ENCODE measurements around the gene DUSP1. TPM values are rescaled to one million over a fixed set of nuclear protein-coding genes. Genes with fewer than 3 reads are reported as not detected.
"Not testable (repeated sequence)": the region's sequence is repeated elsewhere in the genome, so short reads cannot be mapped to it uniquely, and the experiment has no call there.

Gene DUSP1
- total RNA-seq, 2 donors from 2014 or later: 126 to 228 TPM

DNA sequence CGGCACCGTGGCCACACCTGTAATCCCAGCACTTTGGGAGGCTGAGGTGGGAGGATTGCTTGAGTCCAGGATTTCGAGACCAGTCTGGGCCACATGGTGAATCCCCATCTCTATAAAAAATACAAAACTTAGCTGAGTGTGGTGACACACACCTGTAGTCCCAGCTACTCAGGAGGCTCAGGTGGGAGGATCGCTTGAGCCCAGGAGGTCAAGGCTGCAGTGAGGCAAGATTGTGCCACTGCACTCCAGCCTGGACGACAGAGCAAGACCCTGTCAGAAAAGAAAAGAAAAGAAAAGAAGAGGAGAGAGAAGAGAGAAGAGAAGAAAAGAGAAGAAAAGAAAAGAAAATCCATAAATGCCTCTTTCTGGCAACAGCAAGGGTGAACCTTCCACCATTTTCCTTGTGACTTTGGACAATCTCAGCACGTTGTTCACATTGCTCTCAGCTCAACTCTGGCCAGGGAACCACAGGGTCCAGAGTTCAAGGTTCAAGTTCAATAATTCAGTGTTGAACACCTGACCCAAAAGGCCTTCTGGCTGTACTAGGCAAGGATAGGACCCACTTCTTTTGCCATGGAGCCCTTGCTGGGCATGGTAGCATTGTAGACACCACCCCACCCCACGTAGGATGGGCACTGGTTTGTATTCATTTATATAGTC is 14.6 kb upstream of the DUSP1 start:
- intact Hi-C loops (cut with DNase I): no loop called here
- ATAC-seq (no peak), DNase-seq (no peak)

DNA sequence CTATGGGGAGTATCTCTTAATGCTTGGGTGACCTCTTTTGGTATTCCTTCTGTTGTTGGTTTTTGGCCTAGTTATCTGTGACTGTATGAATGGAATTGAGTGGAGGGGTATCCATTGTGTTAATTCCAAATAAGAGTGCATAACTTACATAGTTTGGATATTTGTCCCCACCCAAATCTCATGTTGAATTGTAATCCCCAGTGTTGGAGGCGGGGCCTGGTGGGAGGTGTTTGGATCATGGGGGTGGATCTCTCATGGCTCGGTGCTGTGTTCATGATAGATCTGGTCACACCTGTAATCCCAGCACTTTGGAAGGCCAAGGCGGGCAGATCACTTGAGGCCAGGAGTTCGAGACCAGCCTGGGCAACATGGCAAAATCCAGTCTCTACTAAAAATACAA is 13.2 kb upstream of the DUSP1 start:
- intact Hi-C loops (cut with DNase I); ATAC-seq; DNase-seq: not testable (repeated sequence)

DNA sequence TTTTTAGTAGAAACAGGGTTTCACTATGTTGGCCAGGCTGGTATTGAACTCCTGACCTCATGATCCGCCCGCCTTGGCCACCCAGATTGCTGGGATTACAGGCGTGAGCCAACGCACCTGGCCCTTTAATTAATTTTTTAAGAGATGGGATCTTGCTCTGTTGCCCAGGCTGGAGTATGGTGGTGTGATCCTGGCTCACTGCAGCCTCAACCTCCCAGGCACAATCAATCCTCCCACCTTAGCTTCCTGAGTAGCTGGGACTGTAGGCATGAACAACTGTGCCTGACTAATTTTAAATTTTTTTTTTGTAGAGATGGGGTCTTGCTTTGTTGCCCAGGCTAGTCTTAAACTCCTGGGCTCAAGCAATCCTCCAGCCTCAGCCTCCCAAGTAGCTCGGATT is 12.3 kb upstream of the DUSP1 start:
- ATAC-seq; intact Hi-C loops (cut with DNase I); DNase-seq: not testable (repeated sequence)

GRCh38 chr5:172782169-172783039 is 11.4 kb upstream of the DUSP1 start:
- intact Hi-C loops (cut with DNase I): no loop called here
- ATAC-seq (no peak), DNase-seq (no peak)

- intact Hi-C loops (cut with DNase I): loop anchor here (10.0 kb wide), 2 partner anchors 125 to 155 kb away; no protein-coding TSS in a partner anchor
- no peak for ATAC-seq
These were observed 8.8 kb upstream of the DUSP1 start for GRCh38 chr5:172779691-172780341.

GRCh38 chr5:172777881-172778814 is 7.2 kb upstream of the DUSP1 start:
- ATAC-seq (peak in 1 of 2 donors; percentile 72), DNase-seq (peak; percentile 56)
- intact Hi-C loops (cut with DNase I): loop anchor here (10.0 kb wide), 2 partner anchors 127 to 157 kb away; no protein-coding TSS in a partner anchor

More at GRCh38 chr5:172779691-172780341, 8.8 kb upstream of the DUSP1 start:
- DNase-seq: no peak

DNA sequence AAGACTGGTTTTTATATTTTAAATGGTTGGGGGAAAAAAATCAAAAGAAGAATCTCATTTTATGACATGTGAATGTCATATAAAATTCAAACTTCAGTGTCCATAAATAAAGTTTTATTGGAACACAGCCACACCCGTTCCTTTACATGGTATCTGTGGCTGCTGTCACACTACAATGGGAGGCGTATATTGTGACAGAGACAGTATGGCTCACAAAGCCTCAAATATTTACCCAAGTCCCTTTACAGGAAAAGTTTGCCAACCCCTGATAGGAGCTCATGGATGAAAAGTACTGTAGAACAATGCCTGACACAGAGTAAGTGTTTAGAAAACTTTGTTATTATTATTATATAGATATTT is 5.2 kb upstream of the DUSP1 start:
- intact Hi-C loops (cut with DNase I): loop anchor here (10.0 kb wide), 2 partner anchors 129 to 159 kb away; no protein-coding TSS in a partner anchor

DNA sequence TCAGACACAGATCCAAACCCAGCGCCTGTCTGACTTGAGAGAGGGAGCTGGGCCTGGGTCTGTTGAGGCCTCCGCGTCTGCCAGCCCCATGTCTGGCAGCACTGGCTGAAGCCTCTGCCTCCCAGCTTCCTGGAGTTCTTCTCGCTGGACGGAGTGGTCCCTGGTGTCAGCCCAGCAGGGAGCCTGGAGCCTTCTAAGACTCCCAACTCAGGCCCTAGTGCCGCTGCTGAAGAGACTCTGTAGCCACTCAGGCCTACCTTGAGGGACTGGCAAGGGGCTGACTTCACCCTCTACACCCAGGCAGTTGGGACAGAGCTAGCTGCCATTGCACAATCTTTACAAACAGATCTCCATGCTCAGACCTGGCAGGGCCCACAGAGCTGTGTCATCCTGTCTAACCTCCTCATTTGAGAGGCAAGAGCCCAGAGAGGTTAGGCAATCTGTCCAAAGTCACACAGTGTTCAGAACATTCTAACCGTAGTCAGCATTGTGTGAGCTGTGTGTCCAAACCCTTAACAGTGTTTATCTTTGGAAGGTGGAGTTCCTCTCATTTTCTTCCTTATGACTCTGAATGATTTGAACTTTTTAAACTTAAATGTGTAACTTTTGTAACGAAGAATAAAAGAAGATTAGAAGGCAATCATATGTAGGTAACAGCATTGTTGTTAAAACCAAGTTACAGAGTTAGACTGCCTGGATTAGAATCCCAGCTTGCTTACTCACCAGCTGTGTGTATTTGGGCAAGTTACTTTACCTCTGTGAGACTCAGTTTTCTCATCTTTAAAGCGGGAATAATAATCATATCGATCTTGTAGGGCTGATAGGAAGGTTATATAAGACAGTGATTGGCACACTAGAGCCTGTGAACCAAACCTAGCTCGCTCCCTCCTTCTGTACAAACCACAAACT is 4.6 kb upstream of the DUSP1 start:
- DNase-seq (peak; percentile 84), ATAC-seq (peak in 1 of 2 donors; percentile 1)
- intact Hi-C loops (cut with DNase I): loop anchor here (10.0 kb wide), 2 partner anchors 129 to 159 kb away; no protein-coding TSS in a partner anchor

More for the DNA sequence above, 5.2 kb upstream of the DUSP1 start:
- ATAC-seq (no peak), DNase-seq (no peak)

- no peak for DNase-seq
- intact Hi-C loops (cut with DNase I): loop anchor here (5.0 to 10.0 kb wide), 4 partner anchors 88 to 160 kb away; no protein-coding TSS in a partner anchor
- ATAC-seq: no peak
These were observed 3.7 kb upstream of the DUSP1 start for GRCh38 chr5:172774561-172775315.

- no peak for ATAC-seq
- intact Hi-C loops (cut with DNase I): loop anchor here (2.0 to 10.0 kb wide), 5 partner anchors 57 to 161 kb away; no protein-coding TSS in a partner anchor
- DNase-seq: no peak
These were observed 2.8 kb upstream of the DUSP1 start for GRCh38 chr5:172773481-172774469.

- DNase-seq (peak; percentile 94), ATAC-seq (peak; percentile 28 to 36)
- intact Hi-C loops (cut with DNase I): loop anchor here (2.0 to 10.0 kb wide), 5 partner anchors 56 to 162 kb away; no protein-coding TSS in a partner anchor
These were observed 1.3 kb upstream of the DUSP1 start for GRCh38 chr5:172772112-172772906.

DNA sequence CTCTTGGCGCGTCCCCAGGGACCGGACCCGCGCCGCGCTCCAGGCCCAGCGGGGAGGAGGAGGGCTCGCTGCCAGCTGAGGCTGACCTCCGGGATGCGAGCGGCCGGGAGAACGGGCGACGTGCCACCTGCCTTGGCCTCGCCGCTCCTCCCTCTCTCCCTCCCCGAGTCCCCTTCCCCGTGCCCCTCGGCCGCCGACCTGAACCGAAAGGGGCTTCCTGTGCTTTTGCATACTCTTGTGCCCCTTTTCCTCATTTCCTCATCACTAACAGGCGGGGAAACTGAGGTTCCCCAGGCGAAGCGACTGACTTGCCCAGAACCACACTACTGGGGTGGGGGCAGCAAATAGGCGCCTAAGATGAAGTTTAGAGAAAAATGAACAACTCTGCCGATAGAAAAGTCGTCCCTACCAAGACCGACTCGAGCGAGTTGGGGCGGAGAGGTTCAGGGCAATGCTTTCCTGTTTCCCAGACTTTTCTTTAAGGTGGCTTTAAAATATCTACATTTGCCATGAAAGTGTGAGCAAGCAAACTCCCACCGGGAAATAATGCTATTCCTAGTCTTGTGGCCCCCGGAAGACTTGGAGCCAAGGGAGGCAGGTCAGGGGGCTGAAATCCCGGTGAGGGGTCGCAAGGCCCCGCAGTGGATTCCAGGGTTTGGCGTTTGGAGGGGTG is 580 bp upstream of the DUSP1 start:
- intact Hi-C loops (cut with DNase I): loop anchor here (2.0 to 10.0 kb wide), 6 partner anchors 55 to 163 kb away; no protein-coding TSS in a partner anchor
- no peak for DNase-seq
- ATAC-seq: no peak

GRCh38 chr5:172770374-172770674 is 671 bp downstream of the DUSP1 start:
- DNase-seq (no peak), ATAC-seq (no peak)
- intact Hi-C loops (cut with DNase I): loop anchor here (2.0 to 10.0 kb wide), 5 partner anchors 90 to 164 kb away; no protein-coding TSS in a partner anchor

All from left cardiac atrium (tissue), 4 donors.